ENCODE data around the gene EEF1AKMT1. TPM values are rescaled to one million over a fixed set of nuclear protein-coding genes. Genes with fewer than 3 reads are reported as not detected.

EEF1AKMT1 gene
- total and polyA plus RNA-seq, 7 donors, result 5.8 to 17.8 (median 10.0) TPM

- no peak for TF ChIP-seq CTCF (IDR thresholded peaks at IDR 0.05)
- no peak for TF ChIP-seq EP300 (IDR thresholded peaks at IDR 0.05)
- TF ChIP-seq POLR2AphosphoS5 (IDR thresholded peaks at IDR 0.05), result no peak
- TF ChIP-seq POLR2A (IDR thresholded peaks at IDR 0.05), result no peak
- H3K4me1 ChIP-seq, result peaks cover 0 to 14% (median 11%) of the 10 kb centered on the region in 4 donors
- H3K27ac ChIP-seq, result peak within 1 kb of the TSS; percentile 49 to 75 (median 62)
- 1% methylated on average over 94 of the region's 94 CpGs for WGBS, 2 donors
- no peak for DNase-seq
- H3K36me3 ChIP-seq, result no peaks in the 10 kb centered on the region
- intact Hi-C loops (cut with DNase I), result loop anchor here (5.0 to 10.0 kb wide), 2 partner anchors 206 to 518 kb away; no protein-coding TSS in a partner anchor
- H3K27me3 ChIP-seq, result peaks cover 0 to 32% (median 6%) of the 10 kb centered on the region in 3 donors
- peak within 1 kb of the TSS; percentile 55 to 80 (median 68) for H3K4me3 ChIP-seq
- no peaks in the 10 kb centered on the region for H3K9me3 ChIP-seq
Measured at GRCh38 chr13:20702915-20703779, 70.6 kb downstream of the EEF1AKMT1 start, which contains the start of gene IL17D. TSS of gene IL17D (plus strand) at chr13:20703699. CDS start at chr13:20704002, 303 bp downstream.

GRCh38 chr13:20702530-20702914 lies 71.2 kb downstream of the EEF1AKMT1 start:
- Histone ChIP-seq H3K27me3 (peaks cover 0 to 32% (median 6%) of the 10 kb centered on the region in 3 donors), H3K36me3 (no peaks in the 10 kb centered on the region), H3K27ac (peak overlapping the region in 2 of 4 donors; percentile 46 to 75), H3K4me3 (peak overlapping the region in 3 of 4 donors; percentile 61 to 80 (median 75)), H3K9me3 (no peaks in the 10 kb centered on the region), H3K4me1 (peaks cover 0 to 14% (median 11%) of the 10 kb centered on the region in 4 donors)
- TF ChIP-seq CTCF (IDR thresholded peaks at IDR 0.05) (no peak), POLR2AphosphoS5 (IDR thresholded peaks at IDR 0.05) (peak in 2 of 4 donors; percentile 22 to 36)
- DNase-seq, result no peak
- whole genome bisulfite sequencing, 2 donors, result 6 to 14% methylated on average over 9 of the region's 9 CpGs
- intact Hi-C loops (cut with DNase I), result loop anchor here (5.0 to 10.0 kb wide), 2 partner anchors 205 to 518 kb away; no protein-coding TSS in a partner anchor

- WGBS, 2 donors, result 93 to 95% methylated on average over 3 of the region's 3 CpGs
- TF ChIP-seq EP300 (IDR thresholded peaks at IDR 0.05), result no peak
- no peak for TF ChIP-seq CTCF (IDR thresholded peaks at IDR 0.05)
- TF ChIP-seq POLR2AphosphoS5 (IDR thresholded peaks at IDR 0.05), result no peak
- TF ChIP-seq POLR2A (IDR thresholded peaks at IDR 0.05), result no peak
- intact Hi-C loops (cut with DNase I), result loop anchor here (5.0 to 10.0 kb wide), 2 partner anchors 204 to 517 kb away; no protein-coding TSS in a partner anchor
- no peaks in the 10 kb centered on the region for H3K36me3 ChIP-seq
- peaks cover 0 to 32% (median 6%) of the 10 kb centered on the region in 3 donors for H3K27me3 ChIP-seq
- H3K4me3 ChIP-seq, result no peak overlapping the region
- H3K4me1 ChIP-seq, result peaks cover 0 to 14% (median 11%) of the 10 kb centered on the region in 4 donors
- no peaks in the 10 kb centered on the region for H3K9me3 ChIP-seq
- no peak for DNase-seq
- no peak overlapping the region for H3K27ac ChIP-seq
Measured at GRCh38 chr13:20701461-20701860, 72.3 kb downstream of the EEF1AKMT1 start.

- no peak overlapping the region for H3K27ac ChIP-seq
- no peak overlapping the region for H3K4me3 ChIP-seq
- TF ChIP-seq POLR2A (IDR thresholded peaks at IDR 0.05) (no peak), POLR2AphosphoS5 (IDR thresholded peaks at IDR 0.05) (no peak)
- H3K27me3 ChIP-seq, result peaks cover 0 to 32% (median 6%) of the 10 kb centered on the region in 3 donors
- no peaks in the 10 kb centered on the region for H3K9me3 ChIP-seq
- no peaks in the 10 kb centered on the region for H3K36me3 ChIP-seq
- 91 to 93% methylated on average over 6 of the region's 6 CpGs for WGBS, 2 donors
- intact Hi-C loops (cut with DNase I), result loop anchor here (5.0 to 10.0 kb wide), 2 partner anchors 203 to 515 kb away; no protein-coding TSS in a partner anchor
- no peak for DNase-seq
- H3K4me1 ChIP-seq, result peaks cover 0 to 14% (median 11%) of the 10 kb centered on the region in 4 donors
Measured at GRCh38 chr13:20700288-20700687, 73.5 kb downstream of the EEF1AKMT1 start.

GRCh38 chr13:20699715-20700114 lies 74.0 kb downstream of the EEF1AKMT1 start:
- H3K27me3 ChIP-seq, result peaks cover 0 to 32% (median 6%) of the 10 kb centered on the region in 3 donors
- no peak overlapping the region for H3K27ac ChIP-seq
- peaks cover 0 to 14% (median 11%) of the 10 kb centered on the region in 4 donors for H3K4me1 ChIP-seq
- H3K9me3 ChIP-seq, result no peaks in the 10 kb centered on the region
- DNase-seq, result no peak
- intact Hi-C loops (cut with DNase I), result loop anchor here (5.0 to 10.0 kb wide), 2 partner anchors 202 to 515 kb away; no protein-coding TSS in a partner anchor
- no peaks in the 10 kb centered on the region for H3K36me3 ChIP-seq
- H3K4me3 ChIP-seq, result no peak overlapping the region
- WGBS, 2 donors, result 93 to 95% methylated on average over 9 of the region's 9 CpGs
- no peak for TF ChIP-seq CTCF (IDR thresholded peaks at IDR 0.05)
- no peak for TF ChIP-seq POLR2A (IDR thresholded peaks at IDR 0.05)
- TF ChIP-seq POLR2AphosphoS5 (IDR thresholded peaks at IDR 0.05), result no peak
- TF ChIP-seq EP300 (IDR thresholded peaks at IDR 0.05), result no peak

All from sigmoid colon (tissue), 7 donors.